LHCN-M2 (cell line): ENCODE measurements around the gene ADPRH. TPM values are rescaled to one million over a fixed set of nuclear protein-coding genes. Genes with fewer than 3 reads are reported as not detected.
"Not testable (repeated sequence)": the region's sequence is repeated elsewhere in the genome, so short reads cannot be mapped to it uniquely, and the experiment has no call there.

ENCODE experiments used
- DNase-seq: peaks from one replicate; pipeline ENCODE4 v3.0.0-alpha.2; 2012; ENCODE audit warnings: low read depth
- total RNA-seq: library from RNA; depleted of rRNA; stranded (reverse); fragments of >200 nt; gene quantifications from 2 replicates; pipeline ENCODE4 v1.2.3, GENCODE V29; 2014

The ADPRH gene
- total RNA-seq, 1 experiment from 2014 or later, result 13.3 TPM

GRCh38 chr3:119559441-119559963 is 19.8 kb upstream of the ADPRH start, which contains the start of gene CD80:
Gene CD80 (minus strand): TSS chr3:119559614. CDS start chr3:119557728, 1,886 bp downstream.
- DNase-seq, result peak; percentile 45

- DNase-seq, result no peak
These were observed 19.1 kb upstream of the ADPRH start for GRCh38 chr3:119560160-119560559.

DNA sequence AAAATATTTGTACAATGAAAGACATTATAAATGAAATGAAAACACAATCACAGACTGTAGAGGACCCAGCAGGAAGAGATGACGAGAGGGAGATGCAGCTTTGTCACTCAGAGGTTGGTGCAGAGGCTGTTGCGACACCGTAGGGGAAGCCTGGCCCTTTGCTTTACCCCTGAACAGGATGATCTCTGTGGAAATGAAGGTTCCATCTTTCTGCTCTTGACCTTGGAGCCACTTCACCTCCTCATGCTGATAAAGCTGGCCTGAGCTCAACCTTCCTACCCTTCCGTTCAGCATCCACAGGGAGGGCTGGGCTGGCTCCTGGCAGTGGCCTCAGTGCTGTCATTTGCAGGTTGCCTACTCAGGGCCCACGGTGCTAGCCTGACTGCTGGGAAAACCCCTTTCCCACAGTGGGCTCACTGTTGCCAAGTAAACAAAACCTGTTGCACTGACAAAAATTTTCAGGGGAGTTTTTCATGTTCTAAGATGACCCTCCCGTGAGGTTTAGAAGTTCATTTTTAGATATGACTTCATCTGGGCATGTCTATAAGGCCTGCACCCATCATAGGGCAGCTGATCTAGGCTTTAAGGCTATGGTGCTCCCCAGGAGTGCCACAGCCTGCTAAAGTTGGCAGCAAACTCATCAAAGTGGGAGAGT is 16.9 kb upstream of the ADPRH start:
- no peak for DNase-seq

- DNase-seq, result not testable (repeated sequence)
These were observed 16.0 kb upstream of the ADPRH start for GRCh38 chr3:119563334-119563733.

- no peak for DNase-seq
These were observed 10.1 kb upstream of the ADPRH start for GRCh38 chr3:119569156-119569555.

- no peak for DNase-seq
These were observed 9.1 kb upstream of the ADPRH start for GRCh38 chr3:119570229-119570628.

DNA sequence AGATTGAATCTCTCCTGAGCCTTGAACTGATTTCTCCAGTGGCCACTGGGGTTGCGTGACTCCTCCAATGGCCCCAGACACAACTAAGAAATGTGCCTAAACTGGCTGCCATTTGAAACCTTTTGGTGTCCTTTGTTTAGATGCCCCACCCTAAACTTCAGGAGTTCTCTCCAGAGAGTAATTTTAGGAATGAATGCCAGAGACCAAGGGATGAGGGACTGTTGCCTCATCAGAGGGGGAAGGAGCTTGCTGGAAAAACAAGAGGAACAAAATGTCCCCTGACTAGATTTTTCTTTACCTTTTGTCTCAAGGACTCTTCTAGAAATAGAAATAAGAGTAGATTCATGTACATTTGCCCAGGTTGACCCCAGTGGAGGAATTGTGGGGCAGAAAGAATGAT is 8.1 kb upstream of the ADPRH start:
- no peak for DNase-seq

DNA sequence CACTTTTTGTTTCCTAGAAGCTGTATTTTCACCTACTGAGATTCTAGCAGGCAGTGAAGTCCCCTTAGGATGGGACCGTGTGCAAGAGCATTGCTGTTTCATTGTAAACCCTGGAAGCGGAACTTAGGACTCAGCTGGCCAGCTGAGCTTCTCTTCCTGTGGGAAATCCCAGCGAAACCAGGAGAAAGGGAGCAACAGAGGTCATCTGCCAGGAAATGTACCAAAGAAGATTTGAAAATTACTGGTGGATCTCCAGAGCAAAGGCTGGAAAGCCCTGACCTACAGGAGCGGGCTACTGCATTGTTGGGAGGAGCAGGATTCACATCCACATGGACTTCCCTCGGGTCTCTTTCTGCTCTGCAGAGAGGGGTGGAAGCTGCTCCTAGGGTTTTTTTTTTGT is 7.6 kb upstream of the ADPRH start:
- DNase-seq, result no peak

DNA sequence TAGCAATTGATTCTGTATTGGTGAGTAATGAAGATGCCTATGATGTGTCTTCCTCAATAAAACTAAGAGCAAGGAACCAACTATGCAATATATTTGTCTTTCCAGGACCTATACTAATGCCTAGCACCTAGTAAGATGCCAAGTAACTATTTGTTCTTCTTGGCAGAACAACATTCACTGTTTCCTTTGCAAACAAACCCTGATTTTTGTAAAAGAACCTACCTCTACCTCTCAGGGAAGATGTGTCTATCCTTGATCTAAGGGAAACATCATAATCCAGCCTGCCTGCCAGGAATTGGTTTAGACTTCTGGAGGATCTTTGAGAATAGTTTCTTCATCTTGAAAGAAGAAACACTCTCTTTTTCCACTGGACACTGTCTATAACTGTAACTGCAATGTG is 3.8 kb upstream of the ADPRH start:
- DNase-seq, result no peak

DNA sequence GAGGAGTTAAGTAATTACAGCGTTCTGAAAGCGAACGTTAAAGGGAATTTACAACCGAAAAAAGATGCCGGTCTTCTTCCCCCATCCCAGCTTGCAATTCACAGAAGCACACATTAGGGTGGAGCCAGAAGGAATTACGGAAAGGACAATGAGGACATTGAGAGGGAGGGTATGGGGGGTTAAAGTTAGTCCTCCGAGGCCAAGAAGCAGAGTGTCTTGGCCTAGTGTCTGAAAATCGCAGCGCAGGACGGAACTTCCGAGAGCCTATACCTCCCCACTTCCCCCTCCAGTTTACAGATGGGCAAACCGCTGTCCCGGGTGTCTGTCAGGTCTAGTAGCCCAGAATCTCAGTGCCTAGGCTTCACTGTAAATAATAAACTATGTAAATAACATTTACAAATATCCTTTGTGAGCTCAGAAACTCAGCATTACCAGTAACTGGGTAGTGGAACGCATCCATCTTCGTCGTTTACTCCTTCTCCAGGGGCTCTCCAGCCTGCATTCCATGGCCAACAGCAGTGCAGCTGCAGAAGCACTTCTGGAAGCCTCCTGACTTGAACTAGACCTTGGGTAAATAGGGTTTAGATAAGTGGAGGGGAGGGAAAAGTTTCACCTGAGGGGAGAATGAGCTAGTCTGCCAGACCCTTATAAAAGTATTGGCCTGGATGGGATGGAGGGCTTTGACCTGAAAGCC is 922 bp downstream of the ADPRH start:
- peak; percentile 59 for DNase-seq

DNA sequence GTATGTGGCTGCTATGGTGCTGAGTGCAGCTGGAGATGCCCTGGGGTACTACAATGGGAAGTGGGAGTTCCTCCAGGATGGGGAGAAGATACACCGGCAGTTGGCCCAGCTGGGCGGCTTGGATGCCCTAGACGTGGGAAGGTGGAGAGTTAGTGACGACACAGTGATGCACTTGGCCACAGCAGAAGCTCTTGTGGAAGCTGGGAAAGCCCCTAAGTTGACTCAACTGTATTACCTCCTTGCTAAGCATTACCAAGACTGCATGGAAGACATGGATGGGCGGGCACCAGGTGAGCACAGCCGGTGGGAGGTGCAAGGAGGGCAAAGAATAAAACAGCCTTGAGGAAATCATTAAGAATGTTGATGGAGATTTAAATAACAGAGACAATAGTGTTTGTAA is 2.9 kb downstream of the ADPRH start:
- DNase-seq, result no peak

DNA sequence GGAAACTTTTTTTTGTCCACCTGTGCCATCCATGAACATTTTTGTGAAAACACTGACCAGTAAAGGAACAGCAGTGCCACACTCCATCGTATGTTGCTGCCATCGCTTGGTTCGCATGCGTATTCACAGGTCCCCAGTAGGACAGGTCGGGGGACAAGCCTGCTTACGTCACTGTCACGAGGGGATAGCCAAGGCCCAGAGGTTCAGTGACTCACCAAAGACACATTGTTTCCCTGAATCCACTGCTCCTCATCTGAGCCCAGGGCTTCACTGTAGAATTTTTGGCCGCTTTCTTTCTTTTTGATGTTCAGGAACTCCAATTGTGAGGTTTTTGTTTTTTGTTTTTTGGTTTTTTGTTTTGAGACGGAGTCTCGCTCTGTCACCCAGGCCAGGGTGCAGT is 5.9 kb downstream of the ADPRH start:
- DNase-seq, result no peak

- no peak for DNase-seq
These were observed 6.7 kb downstream of the ADPRH start for GRCh38 chr3:119585856-119586570.

DNA sequence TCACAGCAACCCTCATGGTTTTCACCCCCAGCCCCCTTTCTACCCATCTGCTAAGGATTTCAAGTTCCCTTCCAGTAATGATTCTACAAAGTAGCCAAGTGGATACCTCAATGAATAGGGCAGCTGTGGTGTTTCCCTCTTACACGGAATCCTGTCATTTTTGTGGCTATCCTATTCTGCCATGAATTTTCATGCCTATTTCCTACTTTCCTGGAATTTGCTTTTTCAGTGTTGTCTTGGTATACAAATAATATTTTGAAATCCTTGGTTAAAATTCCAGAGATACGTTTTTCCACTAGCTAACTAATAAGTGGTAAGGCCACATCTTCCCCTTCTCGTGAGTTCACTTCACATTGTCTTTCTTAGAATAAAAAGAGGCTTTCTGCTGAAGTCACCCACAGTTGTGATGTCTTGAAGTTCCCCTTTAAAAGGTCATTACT is 7.5 kb downstream of the ADPRH start:
- no peak for DNase-seq

DNA sequence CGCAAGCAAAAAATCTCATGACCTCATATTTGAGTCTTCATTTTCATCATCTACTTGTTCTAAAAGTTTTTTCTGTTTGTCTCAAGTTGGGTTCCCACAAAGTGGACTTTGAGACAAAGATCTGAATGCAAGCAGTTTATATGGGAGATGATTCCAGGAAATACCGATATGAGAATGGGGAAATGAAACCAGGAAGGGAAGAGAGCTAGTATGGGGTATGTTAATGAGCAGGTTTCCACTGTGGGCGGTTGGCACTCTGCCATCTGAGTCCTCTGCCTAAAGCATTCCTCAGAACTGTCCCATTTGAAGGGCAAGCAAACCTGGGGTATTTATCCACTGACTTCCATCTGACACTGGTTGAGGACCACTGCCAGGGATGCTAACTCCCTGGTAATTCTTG is 8.8 kb downstream of the ADPRH start:
- DNase-seq, result no peak

DNA sequence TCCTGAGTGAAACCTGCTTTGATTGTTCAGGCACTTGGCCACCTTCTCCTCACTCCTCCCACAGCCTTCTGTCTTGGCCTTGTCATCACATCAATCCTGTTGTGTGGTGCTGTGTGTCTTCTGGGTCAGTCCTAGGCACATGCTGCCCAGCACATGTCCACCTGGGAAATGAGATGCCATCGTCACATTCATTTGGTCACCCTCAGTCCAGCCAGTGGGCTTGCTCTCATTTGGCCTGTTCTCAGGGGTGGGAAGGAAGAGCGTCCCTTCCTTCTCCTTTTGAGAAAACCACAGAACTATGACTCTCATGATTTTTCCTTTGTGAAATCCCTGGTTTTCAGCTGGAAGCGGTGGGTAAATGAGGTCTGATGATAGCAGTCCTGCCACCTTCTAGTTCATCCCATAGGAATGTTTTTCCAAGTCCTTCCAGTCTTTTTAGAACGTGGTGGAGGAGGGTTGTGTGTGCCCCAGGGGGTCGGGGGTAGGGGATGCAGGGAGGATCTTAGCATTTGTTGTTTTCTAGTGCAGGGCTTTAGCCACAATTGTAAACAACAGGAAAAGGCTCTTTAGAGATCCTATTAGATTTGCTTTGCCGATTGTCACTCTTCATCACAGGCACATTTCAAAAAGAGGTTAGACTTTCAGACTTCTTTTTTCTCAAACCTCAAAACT is 9.9 kb downstream of the ADPRH start:
- DNase-seq, result no peak

GRCh38 chr3:119590706-119591105 is 11.4 kb downstream of the ADPRH start:
- DNase-seq, result no peak

GRCh38 chr3:119592861-119593260 is 13.6 kb downstream of the ADPRH start:
- no peak for DNase-seq

DNA sequence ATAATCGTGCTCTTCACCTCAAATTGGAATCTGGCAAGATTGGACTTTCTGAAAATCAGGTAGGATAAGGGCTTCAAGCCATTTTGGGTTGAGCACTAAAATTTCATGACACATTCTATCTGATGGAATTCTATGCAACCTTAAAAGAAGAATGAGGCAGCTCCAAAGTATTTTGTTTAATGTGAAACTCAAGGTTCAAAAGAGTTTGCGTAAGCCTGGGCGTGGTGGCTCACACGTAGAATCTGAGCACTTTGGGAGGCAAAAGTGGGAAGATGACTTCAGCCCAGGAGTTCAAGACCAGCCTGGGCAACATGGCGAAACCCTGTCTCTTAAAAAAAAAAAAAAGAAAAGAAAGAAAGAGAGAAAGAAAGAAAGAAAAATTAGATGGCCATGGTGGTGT is 14.8 kb downstream of the ADPRH start:
- DNase-seq, result no peak

GRCh38 chr3:119594929-119595328 is 15.6 kb downstream of the ADPRH start:
- not testable (repeated sequence) for DNase-seq

DNA sequence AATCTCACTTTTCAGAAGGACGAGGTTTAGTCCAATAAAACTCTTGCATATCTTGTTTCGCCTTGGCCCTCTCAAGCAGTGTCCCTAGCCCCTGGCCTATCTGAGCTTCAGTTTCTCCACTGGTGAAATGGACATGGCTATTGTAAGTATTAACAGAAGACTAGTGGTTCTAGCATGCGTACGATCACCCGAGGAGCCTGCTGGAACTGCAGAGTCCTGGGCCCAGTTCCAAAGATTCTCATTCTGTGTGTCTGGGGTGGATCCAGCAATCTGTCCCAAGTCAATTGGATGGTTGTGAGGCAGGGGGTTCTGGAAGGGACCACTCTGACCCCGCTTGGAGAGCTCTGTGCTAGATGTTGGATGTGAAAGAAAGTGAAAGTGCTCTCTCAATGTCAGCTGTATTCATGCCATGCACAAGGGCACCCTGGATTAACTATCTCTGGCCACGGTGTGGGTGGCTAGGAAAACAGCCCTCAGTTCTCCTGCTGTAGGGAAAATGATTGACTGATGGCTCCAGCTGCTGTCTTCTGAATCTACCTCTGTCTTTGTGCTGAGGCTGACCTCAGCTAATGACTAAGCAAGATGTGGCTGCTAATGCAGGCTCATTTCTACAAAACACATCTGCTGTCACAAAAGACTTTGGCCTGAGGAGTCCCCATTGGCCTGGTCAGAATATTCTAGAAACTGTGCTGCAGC is 16.5 kb downstream of the ADPRH start:
- peak; percentile 98 for DNase-seq
